ENCODE measurements around the gene SPG7.

GRCh38 chr16:89511374-89511773 lies 3.2 kb downstream of the SPG7 start:
- TF ChIP-seq POLR2A (IDR thresholded peaks at IDR 0.05; ENCODE audit: low read length): no peak
- no peak for TF ChIP-seq GATA1 (IDR thresholded peaks at IDR 0.05; ENCODE audit: low read depth, low read length)
